Measurements from ENCODE around the gene NEB.

NEB gene

GRCh38 chr2:151459358-151459757, 274.9 kb downstream of the NEB start:
- no peak for DNase-seq

- DNase-seq: no peak
Observed at GRCh38 chr2:151439127-151439526, 295.1 kb downstream of the NEB start.

GRCh38 chr2:151438506-151438905, 295.8 kb downstream of the NEB start:
- no peak for DNase-seq

DNA sequence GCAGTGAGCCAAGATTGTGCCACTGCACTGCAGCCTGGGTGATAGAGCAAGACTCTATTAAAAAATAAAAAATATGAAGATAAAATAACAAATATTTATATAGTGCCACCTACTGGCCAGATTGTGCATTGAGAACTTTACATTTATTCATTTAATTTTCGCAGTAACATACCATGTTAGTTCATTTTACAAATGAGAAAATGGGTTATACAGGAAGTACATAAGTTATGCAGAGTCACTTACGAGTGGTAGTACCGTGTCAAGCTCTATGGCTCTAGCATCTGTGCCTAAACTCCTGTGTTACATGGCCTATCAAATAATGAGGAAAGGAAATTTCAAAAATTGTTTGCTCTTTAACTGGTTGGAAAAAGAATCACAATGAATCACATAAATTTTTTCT, 296.6 kb downstream of the NEB start:
- no peak for DNase-seq

All from activated CD4-positive, CD25-positive, alpha-beta regulatory T cell treated with anti-CD3 and anti-CD28 coated beads, Interleukin-2, amount 50 U/mL, for 72 hours (primary cell).